K562 (cell line): ENCODE measurements around the gene NAGPA.

Experiments used
- KAT8 ChIP-seq: fragments of 450-650 bp; IDR thresholded peaks from 2 replicates; pipeline ENCODE4 v1.6.1; 2016; ENCODE audit warnings: low read depth, mild to moderate bottlenecking
- LARP7 ChIP-seq: fragments of 450-650 bp; IDR thresholded peaks from 2 replicates; pipeline ENCODE4 v1.6.1; 2016
- TBL1XR1 ChIP-seq, 2 experiments: IDR thresholded peaks; 2 replicates each; pipeline ENCODE4 v1.6.1; 2012; ENCODE audit warnings: improper control_type of control experiment in 2 of 2, low read length in 2 of 2, mild to moderate bottlenecking in 1 of 2
- TF ChIP-seq, protein P1 (sequence below): fragments of 450-650 bp; IDR thresholded peaks from 2 replicates; pipeline ENCODE4 v1.6.1; 2016

DNA sequence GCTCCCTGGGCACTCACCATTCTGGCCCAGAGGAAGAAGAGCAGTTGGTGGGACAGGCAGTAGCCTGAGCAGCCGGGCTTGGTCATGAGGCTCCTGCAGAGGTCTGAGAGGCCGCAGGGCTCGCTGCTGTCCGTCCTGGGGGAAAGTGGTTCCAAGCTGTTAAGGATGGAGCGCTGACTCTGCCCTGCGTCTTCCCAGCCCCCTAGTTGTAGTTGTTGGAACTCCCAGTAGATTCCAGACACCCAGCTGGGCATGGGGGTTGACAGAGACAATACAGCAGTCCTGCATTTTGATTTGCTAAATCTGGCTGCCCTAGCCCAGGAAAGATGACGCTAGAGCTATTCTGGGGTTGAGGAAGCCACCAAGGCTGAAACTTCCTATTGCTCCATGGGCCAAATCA is 24.7 kb upstream of the NAGPA start:
- TF ChIP-seq KAT8 = no peak
- no peak for TF ChIP-seq TBL1XR1 (IDR thresholded peaks at IDR 0.05; ENCODE audit: low read length in 2 of 2)
- TF ChIP-seq, protein P1, sequence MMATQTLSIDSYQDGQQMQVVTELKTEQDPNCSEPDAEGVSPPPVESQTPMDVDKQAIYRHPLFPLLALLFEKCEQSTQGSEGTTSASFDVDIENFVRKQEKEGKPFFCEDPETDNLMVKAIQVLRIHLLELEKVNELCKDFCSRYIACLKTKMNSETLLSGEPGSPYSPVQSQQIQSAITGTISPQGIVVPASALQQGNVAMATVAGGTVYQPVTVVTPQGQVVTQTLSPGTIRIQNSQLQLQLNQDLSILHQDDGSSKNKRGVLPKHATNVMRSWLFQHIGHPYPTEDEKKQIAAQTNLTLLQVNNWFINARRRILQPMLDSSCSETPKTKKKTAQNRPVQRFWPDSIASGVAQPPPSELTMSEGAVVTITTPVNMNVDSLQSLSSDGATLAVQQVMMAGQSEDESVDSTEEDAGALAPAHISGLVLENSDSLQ = no peak
- TF ChIP-seq LARP7 = no peak
